IMR-90 (cell line): Measurements from ENCODE around the gene ATPAF1. TPM values are rescaled to one million over a fixed set of nuclear protein-coding genes. Genes with fewer than 3 reads are reported as not detected.

Experiments
- ATAC-seq: fragments of 200-7000 bp; cut with Tn5 transposase; 2 replicates; pipeline ENCODE4 v1.9.1; 2020; ENCODE audit warnings: low read depth, mild to moderate bottlenecking, moderate library complexity
- BruUV-seq: library from RNA; stranded (reverse); fragments of 400-500 nt; replicated peaks from 2 replicates; lab custom pipeline; 2021; lab: Mats Ljungman, UMichigan
- CTCF ChIA-PET: fragments of 300-600 bp; formaldehyde crosslinking; extraction: SDS; loops from one replicate; lab custom pipeline; 2021; ENCODE audit warnings: antibody characterized with exemption; lab: Yijun Ruan, JAX
- POLR2A ChIA-PET: fragments of 300-600 bp; sonication (Branson Sonifier 250); formaldehyde crosslinking; loops from one replicate; lab custom pipeline; 2022; ENCODE audit warnings: antibody characterized with exemption; ENCODE audit not compliant: unreplicated experiment; lab: Charles Lee
- DNase-seq: peaks from one replicate; pipeline ENCODE4 v3.0.0; 2013
- H2AFZ ChIP-seq: replicated peaks from 2 replicates; pipeline ENCODE3; 2013; ENCODE audit warnings: low read length, mild to moderate bottlenecking; ENCODE audit not compliant: poor library complexity
- H2AK5ac ChIP-seq: 2 replicates; pipeline ENCODE4 v1.6.1; 2013; ENCODE audit warnings: low read depth, low read length, inconsistent platforms
- H2AK9ac ChIP-seq: replicated peaks from 2 replicates; pipeline ENCODE3; 2013; ENCODE audit warnings: mild to moderate bottlenecking, low read depth, low read length, moderate library complexity; ENCODE audit not compliant: poor library complexity
- H2BK120ac ChIP-seq: 2 replicates; pipeline ENCODE4 v1.6.1; 2013; ENCODE audit warnings: low read depth, low read length, inconsistent platforms
- H2BK15ac ChIP-seq: 3 replicates; pipeline ENCODE4 v1.6.1; 2013; ENCODE audit warnings: low read depth, low read length, inconsistent platforms
- H2BK20ac ChIP-seq: 2 replicates; pipeline ENCODE4 v1.6.1; 2013; ENCODE audit warnings: low read depth, mild to moderate bottlenecking, inconsistent platforms, low read length, moderate library complexity
- H2BK5ac ChIP-seq: 2 replicates; pipeline ENCODE4 v1.6.1; 2013; ENCODE audit warnings: mild to moderate bottlenecking, low read depth, low read length, inconsistent platforms; ENCODE audit not compliant: poor library complexity, severe bottlenecking
- H3K14ac ChIP-seq: replicated peaks from 2 replicates; pipeline ENCODE4 v1.6.1; 2013; ENCODE audit warnings: low read depth, low read length, inconsistent platforms
- H3K18ac ChIP-seq: 2 replicates; pipeline ENCODE4 v1.6.1; 2013; ENCODE audit warnings: low read depth, low read length, control low read depth
- H3K23ac ChIP-seq: 2 replicates; pipeline ENCODE4 v1.6.1; 2013; ENCODE audit warnings: low read depth, low read length, inconsistent platforms
- H3K27ac ChIP-seq: 2 replicates; pipeline ENCODE4 v1.5.1; 2013; ENCODE audit warnings: mild to moderate bottlenecking, control low read depth, low read length; ENCODE audit not compliant: insufficient read depth
- H3K27me3 ChIP-seq: 2 replicates; pipeline ENCODE4 v1.6.1; 2013; ENCODE audit warnings: low read length; ENCODE audit not compliant: control insufficient read depth, insufficient read depth
- H3K36me3 ChIP-seq: 2 replicates; pipeline ENCODE4 v1.6.1; 2013; ENCODE audit warnings: low read length, mixed read lengths; ENCODE audit not compliant: control insufficient read depth, insufficient read depth
- H3K4ac ChIP-seq: 2 replicates; pipeline ENCODE4 v1.6.1; 2013; ENCODE audit warnings: low read depth, low read length, inconsistent platforms
- H3K4me1 ChIP-seq: 2 replicates; pipeline ENCODE4 v1.6.1; 2013; ENCODE audit warnings: low read length, mixed read lengths; ENCODE audit not compliant: control insufficient read depth, insufficient read depth
- H3K4me2 ChIP-seq: 2 replicates; pipeline ENCODE4 v1.6.1; 2013; ENCODE audit warnings: low read depth, mild to moderate bottlenecking, control low read depth, low read length, moderate library complexity
- H3K4me3 ChIP-seq: 2 replicates; pipeline ENCODE4 v1.5.1; 2013; ENCODE audit warnings: low read depth, mild to moderate bottlenecking, control low read depth, low read length, moderate library complexity; ENCODE audit not compliant: insufficient read depth
- H3K56ac ChIP-seq: 2 replicates; pipeline ENCODE4 v1.6.1; 2013; ENCODE audit warnings: low read length, inconsistent platforms; ENCODE audit not compliant: insufficient read depth; ENCODE audit errors: extremely low read depth
- H3K79me1 ChIP-seq, 2 experiments: 2 replicates each; pipeline ENCODE4 v1.6.1; 2013; ENCODE audit warnings: low read length in 2 of 2, inconsistent platforms in 1 of 2, low read depth in 1 of 2
- H3K9ac ChIP-seq: 2 replicates; pipeline ENCODE4 v1.6.1; 2013; ENCODE audit warnings: low read depth, low read length, control low read depth
- H3K9me1 ChIP-seq: 2 replicates; pipeline ENCODE4 v1.6.1; 2013; ENCODE audit warnings: low read length, inconsistent platforms; ENCODE audit not compliant: insufficient read depth
- H3K9me3 ChIP-seq: 2 replicates; pipeline ENCODE4 v1.6.1; 2013; ENCODE audit warnings: low read length; ENCODE audit not compliant: control insufficient read depth, insufficient read depth
- H4K20me1 ChIP-seq: 2 replicates; pipeline ENCODE4 v1.6.1; 2013; ENCODE audit warnings: low read length, inconsistent platforms; ENCODE audit not compliant: insufficient read depth
- H4K5ac ChIP-seq: 2 replicates; pipeline ENCODE4 v1.6.1; 2013; ENCODE audit warnings: mild to moderate bottlenecking, low read depth, low read length, control low read depth
- H4K8ac ChIP-seq, 2 experiments: 2 replicates each; pipeline ENCODE4 v1.6.1; 2013; ENCODE audit warnings: low read depth in 2 of 2, low read length in 2 of 2, control low read depth in 1 of 2, inconsistent platforms in 1 of 2
- H4K91ac ChIP-seq: 2 replicates; pipeline ENCODE4 v1.6.1; 2013; ENCODE audit warnings: low read depth, low read length, inconsistent platforms; ENCODE audit not compliant: insufficient read depth
- BHLHE40 ChIP-seq: fragments of 150-350 bp; IDR thresholded peaks from 2 replicates; pipeline ENCODE4 v1.6.1; 2016; ENCODE audit warnings: mild to moderate bottlenecking, low read depth, low read length
- CEBPB ChIP-seq: IDR thresholded peaks from 2 replicates; pipeline ENCODE4 v1.6.1; 2012; ENCODE audit warnings: low read depth, low read length, improper control_type of control experiment
- CHD1 ChIP-seq: IDR thresholded peaks from 2 replicates; pipeline ENCODE4 v1.6.1; 2012; ENCODE audit warnings: low read depth, low read length, improper control_type of control experiment
- FOS ChIP-seq: fragments of 150-350 bp; IDR thresholded peaks from 2 replicates; pipeline ENCODE4 v1.6.1; 2016; ENCODE audit warnings: low read depth, low read length
- MAFK ChIP-seq: IDR thresholded peaks from 2 replicates; pipeline ENCODE4 v1.6.1; 2012; ENCODE audit warnings: low read depth, low read length, improper control_type of control experiment
- MAZ ChIP-seq: IDR thresholded peaks from 2 replicates; pipeline ENCODE4 v1.6.1; 2012; ENCODE audit warnings: low read depth, mild to moderate bottlenecking, low read length, improper control_type of control experiment, moderate library complexity, borderline replicate concordance
- MXI1 ChIP-seq: IDR thresholded peaks from 2 replicates; pipeline ENCODE4 v1.6.1; 2012; ENCODE audit warnings: low read depth, mild to moderate bottlenecking, low read length, moderate library complexity, borderline replicate concordance
- NFE2L2 ChIP-seq: fragments of 150-350 bp; IDR thresholded peaks from 2 replicates; pipeline ENCODE4 v1.6.1; 2016; ENCODE audit warnings: low read depth, mild to moderate bottlenecking, low read length
- POLR2A ChIP-seq: IDR thresholded peaks from 2 replicates; pipeline ENCODE4 v1.6.1; 2012; ENCODE audit warnings: mild to moderate bottlenecking, low read depth, low read length
- RAD21 ChIP-seq: IDR thresholded peaks from 2 replicates; pipeline ENCODE4 v1.6.1; 2012; ENCODE audit warnings: low read length, improper control_type of control experiment
- RCOR1 ChIP-seq: IDR thresholded peaks from 2 replicates; pipeline ENCODE4 v1.6.1; 2012; ENCODE audit warnings: mild to moderate bottlenecking, low read length, improper control_type of control experiment; ENCODE audit not compliant: insufficient replicate concordance
- RFX5 ChIP-seq: IDR thresholded peaks from 2 replicates; pipeline ENCODE4 v1.8.0; 2012; ENCODE audit warnings: low read depth, mild to moderate bottlenecking, low read length, moderate library complexity
- SMC3 ChIP-seq: fragments of 150-350 bp; IDR thresholded peaks from 2 replicates; pipeline ENCODE4 v1.6.1; 2016; ENCODE audit warnings: low read depth, mild to moderate bottlenecking, antibody characterized with exemption, low read length, moderate library complexity
- WGBS, 2 experiments: methylation state at CpG; one replicate each; pipeline versions ENCODE4 v1.1.5 to v1.1.7; 2013; ENCODE audit warnings: missing lambda C conversion rate in 2 of 2; ENCODE audit not compliant: insufficient read length in 1 of 2; ENCODE audit errors: extremely low coverage in 2 of 2; 5-methylcytosine and 5-hydroxymethylcytosine counted together
- dilution Hi-C: fragments of 300-500 bp; cut with HindIII; formaldehyde crosslinking; loops from one replicate; pipeline ENCODE4 v1.14.3; 2018; ENCODE audit warnings: low sequenced_read_pairs; ENCODE audit not compliant: unreplicated experiment
- in situ Hi-C: fragments of 300-500 bp; cut with MboI; formaldehyde crosslinking; loops from 3 replicates; pipeline ENCODE4 v1.14.3; 2019; ENCODE audit warnings: low sequenced_read_pairs, inconsistent platforms, mixed read lengths
- intact Hi-C: fragments of 100-400 bp; cut with micrococcal nuclease; formaldehyde crosslinking; loops from 2 replicates; pipeline ENCODE4 v1.10.0; 2022
- polyA plus RNA-seq, 3 experiments: library from polyadenylated mRNA; depleted of rRNA; stranded (reverse); fragments of >200 nt; gene quantifications; 2 replicates each; pipeline ENCODE4 v1.2.3, GENCODE V29; 2012; ENCODE audit warnings: low replicate concordance in 1 of 3
- total RNA-seq: library from RNA; depleted of rRNA; stranded (reverse); fragments of >200 nt; gene quantifications from 2 replicates; pipeline ENCODE4 v1.2.3, GENCODE V29; 2012
- TF ChIP-seq, protein P1 (sequence below): fragments of 150-350 bp; IDR thresholded peaks from 2 replicates; pipeline ENCODE4 v1.6.1; 2016; ENCODE audit warnings: low read depth, mild to moderate bottlenecking, low read length, moderate library complexity, borderline replicate concordance
- TF ChIP-seq, protein P2 (sequence below): fragments of 150-350 bp; IDR thresholded peaks from 2 replicates; pipeline ENCODE4 v1.6.1; 2017; ENCODE audit warnings: mild to moderate bottlenecking, antibody characterized with exemption, low read length, low read depth
- TF ChIP-seq, protein P3 (sequence below): conservative IDR thresholded peaks from 2 replicates; pipeline ENCODE4 v1.5.1; 2012; ENCODE audit warnings: mild to moderate bottlenecking, low read depth, low read length, improper control_type of control experiment

Gene ATPAF1
- total and polyA plus RNA-seq, 2 of the 4 experiments (the other 2 are of a cell fraction): 55.5 to 80.3 TPM

DNA sequence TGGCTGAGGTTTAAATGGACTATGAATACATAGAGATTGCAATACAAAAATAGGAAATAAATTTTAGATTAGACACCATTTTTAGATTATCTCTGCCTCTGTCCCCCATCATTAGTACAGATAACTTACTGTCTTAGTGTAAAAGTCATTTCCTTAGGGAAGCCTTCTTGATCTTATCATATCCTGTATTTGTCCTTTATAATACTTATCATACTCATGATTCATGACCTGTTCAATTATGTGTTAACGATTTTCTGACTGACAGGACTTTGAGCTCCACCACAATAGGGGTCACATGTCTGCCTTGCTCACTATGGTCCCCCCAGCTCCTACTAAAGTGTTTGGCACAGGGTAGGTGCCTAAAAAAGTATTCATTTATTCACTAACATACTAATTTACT is 18.1 kb upstream of the ATPAF1 start:
- no peaks in the 10 kb centered on the region for H4K20me1 ChIP-seq
- no peak overlapping the region for H2BK15ac ChIP-seq
- BruUV-seq: no TSS peak
- DNase-seq (no peak), ATAC-seq (no peak)
- H2AK5ac ChIP-seq: no peak overlapping the region
- H3K4me1 ChIP-seq: no peaks in the 10 kb centered on the region
- H3K27ac ChIP-seq: no peak overlapping the region
- POLR2A ChIA-PET: no interaction called here
- no peak overlapping the region for H2AFZ ChIP-seq
- H2BK20ac ChIP-seq: no peak overlapping the region
- dilution Hi-C loops: no loop called here
- no peak overlapping the region for H3K9ac ChIP-seq
- H3K9me1 ChIP-seq: peaks cover 4% of the 10 kb centered on the region; the same call in 1 of the 2 replicates
- H2BK5ac ChIP-seq: no peak overlapping the region
- 60% methylated on average over 1 of the region's 1 CpG; no CpG with 5 or more reads in 1 of the 2 experiments for WGBS, 2 experiments
- no peak overlapping the region for H4K8ac ChIP-seq
- H3K4me3 ChIP-seq: no peak overlapping the region
- no peak overlapping the region for H3K4ac ChIP-seq
- no peak overlapping the region for H3K18ac ChIP-seq
- no peak overlapping the region for H3K56ac ChIP-seq
- no peak overlapping the region for H4K91ac ChIP-seq
- H3K79me1 ChIP-seq: peaks cover 0 to 3% of the 10 kb centered on the region in 2 experiments; a peak in 1 of 4 replicates
- H3K27me3 ChIP-seq: no peaks in the 10 kb centered on the region
- in situ Hi-C loops: no loop called here
- no peaks in the 10 kb centered on the region for H3K9me3 ChIP-seq
- no peak overlapping the region for H3K23ac ChIP-seq
- H2AK9ac ChIP-seq: no peak overlapping the region
- intact Hi-C loops: no loop called here
- CTCF ChIA-PET: interaction anchor here (1.3 kb wide), 1 partner anchor 8 kb away, joined by 3 read pairs; no protein-coding TSS in a partner anchor
- H3K36me3 ChIP-seq: peaks cover 49% of the 10 kb centered on the region
- H3K14ac ChIP-seq: no peak overlapping the region
- H3K4me2 ChIP-seq: no peak overlapping the region
- no peak overlapping the region for H4K5ac ChIP-seq
- H2BK120ac ChIP-seq: no peak overlapping the region
- TF ChIP-seq, protein P1, sequence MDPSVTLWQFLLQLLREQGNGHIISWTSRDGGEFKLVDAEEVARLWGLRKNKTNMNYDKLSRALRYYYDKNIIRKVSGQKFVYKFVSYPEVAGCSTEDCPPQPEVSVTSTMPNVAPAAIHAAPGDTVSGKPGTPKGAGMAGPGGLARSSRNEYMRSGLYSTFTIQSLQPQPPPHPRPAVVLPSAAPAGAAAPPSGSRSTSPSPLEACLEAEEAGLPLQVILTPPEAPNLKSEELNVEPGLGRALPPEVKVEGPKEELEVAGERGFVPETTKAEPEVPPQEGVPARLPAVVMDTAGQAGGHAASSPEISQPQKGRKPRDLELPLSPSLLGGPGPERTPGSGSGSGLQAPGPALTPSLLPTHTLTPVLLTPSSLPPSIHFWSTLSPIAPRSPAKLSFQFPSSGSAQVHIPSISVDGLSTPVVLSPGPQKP: no peak
- no peak for TF ChIP-seq RAD21
- TF ChIP-seq BHLHE40: no peak
- TF ChIP-seq FOS: no peak
- TF ChIP-seq, protein P2, sequence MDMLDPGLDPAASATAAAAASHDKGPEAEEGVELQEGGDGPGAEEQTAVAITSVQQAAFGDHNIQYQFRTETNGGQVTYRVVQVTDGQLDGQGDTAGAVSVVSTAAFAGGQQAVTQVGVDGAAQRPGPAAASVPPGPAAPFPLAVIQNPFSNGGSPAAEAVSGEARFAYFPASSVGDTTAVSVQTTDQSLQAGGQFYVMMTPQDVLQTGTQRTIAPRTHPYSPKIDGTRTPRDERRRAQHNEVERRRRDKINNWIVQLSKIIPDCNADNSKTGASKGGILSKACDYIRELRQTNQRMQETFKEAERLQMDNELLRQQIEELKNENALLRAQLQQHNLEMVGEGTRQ: no peak
- TF ChIP-seq RFX5: no peak
- no peak for TF ChIP-seq MAFK
- TF ChIP-seq SMC3: no peak
- TF ChIP-seq RCOR1: no peak
- no peak for TF ChIP-seq MAZ
- TF ChIP-seq CEBPB: no peak
- TF ChIP-seq, protein P3, sequence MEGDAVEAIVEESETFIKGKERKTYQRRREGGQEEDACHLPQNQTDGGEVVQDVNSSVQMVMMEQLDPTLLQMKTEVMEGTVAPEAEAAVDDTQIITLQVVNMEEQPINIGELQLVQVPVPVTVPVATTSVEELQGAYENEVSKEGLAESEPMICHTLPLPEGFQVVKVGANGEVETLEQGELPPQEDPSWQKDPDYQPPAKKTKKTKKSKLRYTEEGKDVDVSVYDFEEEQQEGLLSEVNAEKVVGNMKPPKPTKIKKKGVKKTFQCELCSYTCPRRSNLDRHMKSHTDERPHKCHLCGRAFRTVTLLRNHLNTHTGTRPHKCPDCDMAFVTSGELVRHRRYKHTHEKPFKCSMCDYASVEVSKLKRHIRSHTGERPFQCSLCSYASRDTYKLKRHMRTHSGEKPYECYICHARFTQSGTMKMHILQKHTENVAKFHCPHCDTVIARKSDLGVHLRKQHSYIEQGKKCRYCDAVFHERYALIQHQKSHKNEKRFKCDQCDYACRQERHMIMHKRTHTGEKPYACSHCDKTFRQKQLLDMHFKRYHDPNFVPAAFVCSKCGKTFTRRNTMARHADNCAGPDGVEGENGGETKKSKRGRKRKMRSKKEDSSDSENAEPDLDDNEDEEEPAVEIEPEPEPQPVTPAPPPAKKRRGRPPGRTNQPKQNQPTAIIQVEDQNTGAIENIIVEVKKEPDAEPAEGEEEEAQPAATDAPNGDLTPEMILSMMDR: no peak
- no peak for TF ChIP-seq NFE2L2
- no peak for TF ChIP-seq CHD1
- no peak for TF ChIP-seq MXI1
- TF ChIP-seq POLR2A: no peak
